ENCODE measurements around the gene DPM1. TPM values are rescaled to one million over a fixed set of nuclear protein-coding genes. Genes with fewer than 3 reads are reported as not detected.

Gene DPM1
- total RNA-seq, 2 donors from 2014 or later: 37.0 to 43.9 TPM

DNA sequence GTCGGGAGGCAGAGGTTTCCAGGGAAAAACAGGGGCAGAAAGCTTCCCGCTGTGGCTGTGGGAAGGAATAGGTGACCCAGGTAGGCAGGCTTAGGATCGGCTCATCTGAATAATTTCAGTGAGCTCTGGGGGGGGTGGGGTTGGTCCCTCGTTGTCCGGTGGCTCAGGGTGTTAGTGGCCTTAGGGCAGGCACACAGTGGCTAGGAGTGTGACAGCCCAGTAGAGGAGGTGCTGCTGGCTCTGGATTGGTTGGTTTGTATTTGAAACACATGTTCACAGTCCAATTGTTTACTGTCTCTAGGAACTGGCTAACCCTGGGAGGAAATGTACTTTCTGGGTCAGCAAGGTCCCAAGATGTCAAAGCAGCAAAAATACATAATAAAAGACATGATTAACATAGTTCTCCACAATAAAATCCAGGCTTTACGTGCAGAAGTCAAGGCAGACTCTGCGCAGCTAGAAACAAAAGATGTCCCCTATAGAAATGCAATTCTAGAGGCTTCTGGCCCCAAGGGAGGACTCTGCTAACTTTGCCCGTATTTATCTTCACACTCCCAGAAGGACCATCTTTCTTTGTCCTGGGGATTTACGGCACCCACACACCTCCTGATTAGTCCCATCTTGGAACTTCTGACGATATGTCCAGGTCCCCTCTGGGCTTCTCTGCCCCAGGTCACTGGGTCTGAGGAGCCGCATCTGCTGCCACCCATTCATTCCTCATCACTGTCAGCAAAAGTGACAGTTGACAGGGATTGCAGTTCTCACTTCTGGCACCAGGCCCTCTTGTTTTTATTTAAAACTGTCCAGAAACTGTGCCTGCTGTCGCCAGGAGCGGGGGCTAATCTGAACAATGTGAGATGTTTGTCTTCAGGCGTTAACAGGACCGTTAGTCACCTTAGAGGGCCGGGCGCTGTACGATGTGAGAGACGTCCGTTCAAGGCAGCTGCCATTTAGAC, 19.0 kb upstream of the DPM1 start:
- H3K9me3 ChIP-seq: no peaks in the 10 kb centered on the region
- H3K36me3 ChIP-seq: no peaks in the 10 kb centered on the region
- no peak overlapping the region for H3K27ac ChIP-seq
- H3K4me3 ChIP-seq: no peak overlapping the region
- TF ChIP-seq, protein P1, sequence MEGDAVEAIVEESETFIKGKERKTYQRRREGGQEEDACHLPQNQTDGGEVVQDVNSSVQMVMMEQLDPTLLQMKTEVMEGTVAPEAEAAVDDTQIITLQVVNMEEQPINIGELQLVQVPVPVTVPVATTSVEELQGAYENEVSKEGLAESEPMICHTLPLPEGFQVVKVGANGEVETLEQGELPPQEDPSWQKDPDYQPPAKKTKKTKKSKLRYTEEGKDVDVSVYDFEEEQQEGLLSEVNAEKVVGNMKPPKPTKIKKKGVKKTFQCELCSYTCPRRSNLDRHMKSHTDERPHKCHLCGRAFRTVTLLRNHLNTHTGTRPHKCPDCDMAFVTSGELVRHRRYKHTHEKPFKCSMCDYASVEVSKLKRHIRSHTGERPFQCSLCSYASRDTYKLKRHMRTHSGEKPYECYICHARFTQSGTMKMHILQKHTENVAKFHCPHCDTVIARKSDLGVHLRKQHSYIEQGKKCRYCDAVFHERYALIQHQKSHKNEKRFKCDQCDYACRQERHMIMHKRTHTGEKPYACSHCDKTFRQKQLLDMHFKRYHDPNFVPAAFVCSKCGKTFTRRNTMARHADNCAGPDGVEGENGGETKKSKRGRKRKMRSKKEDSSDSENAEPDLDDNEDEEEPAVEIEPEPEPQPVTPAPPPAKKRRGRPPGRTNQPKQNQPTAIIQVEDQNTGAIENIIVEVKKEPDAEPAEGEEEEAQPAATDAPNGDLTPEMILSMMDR (IDR thresholded peaks at IDR 0.05): no peak
- H3K9ac ChIP-seq (ENCODE audit: low read depth in 2 of 2, low read length in 2 of 2): no peak overlapping the region
- no peaks in the 10 kb centered on the region for H3K27me3 ChIP-seq
- no peak for DNase-seq
- intact Hi-C loops (cut with DNase I): no loop called here
- H3K4me1 ChIP-seq: no peaks in the 10 kb centered on the region

- Histone ChIP-seq H3K4me1 (no peaks in the 10 kb centered on the region), H3K9me3 (no peaks in the 10 kb centered on the region), H3K27ac (no peak overlapping the region), H3K27me3 (no peaks in the 10 kb centered on the region), H3K9ac (ENCODE audit: low read depth in 2 of 2, low read length in 2 of 2) (no peak overlapping the region), H3K36me3 (no peaks in the 10 kb centered on the region), H3K4me3 (no peak overlapping the region)
- no peak for DNase-seq
- TF ChIP-seq, protein P1 (IDR thresholded peaks at IDR 0.05): no peak
- intact Hi-C loops (cut with DNase I): no loop called here
Observed at GRCh38 chr20:50975701-50976330, 17.5 kb upstream of the DPM1 start.

GRCh38 chr20:50969912-50970311, 11.6 kb upstream of the DPM1 start:
- intact Hi-C loops (cut with DNase I): no loop called here
- no peak for DNase-seq
- Histone ChIP-seq H3K9me3 (no peaks in the 10 kb centered on the region), H3K4me1 (no peaks in the 10 kb centered on the region), H3K9ac (ENCODE audit: low read depth in 2 of 2, low read length in 2 of 2) (no peak overlapping the region), H3K27ac (no peak overlapping the region), H3K27me3 (no peaks in the 10 kb centered on the region), H3K36me3 (no peaks in the 10 kb centered on the region), H3K4me3 (no peak overlapping the region)
- TF ChIP-seq, protein P1 (IDR thresholded peaks at IDR 0.05): no peak

- intact Hi-C loops (cut with DNase I): no loop called here
- H3K4me3 ChIP-seq: no peak overlapping the region
Observed at GRCh38 chr20:50969435-50969834, 11.1 kb upstream of the DPM1 start.

GRCh38 chr20:50968289-50968688, 10.0 kb upstream of the DPM1 start:
- Histone ChIP-seq H3K36me3 (no peaks in the 10 kb centered on the region), H3K4me1 (no peaks in the 10 kb centered on the region), H3K27me3 (no peaks in the 10 kb centered on the region), H3K4me3 (no peak overlapping the region), H3K9me3 (no peaks in the 10 kb centered on the region), H3K9ac (ENCODE audit: low read depth in 2 of 2, low read length in 2 of 2) (no peak overlapping the region), H3K27ac (no peak overlapping the region)
- no peak for DNase-seq
- TF ChIP-seq, protein P1 (IDR thresholded peaks at IDR 0.05): no peak
- intact Hi-C loops (cut with DNase I): no loop called here

More at GRCh38 chr20:50969435-50969834, 11.1 kb upstream of the DPM1 start:
- no peaks in the 10 kb centered on the region for H3K36me3 ChIP-seq
- no peak overlapping the region for H3K9ac ChIP-seq (ENCODE audit: low read depth in 2 of 2, low read length in 2 of 2)
- DNase-seq: no peak
- no peaks in the 10 kb centered on the region for H3K9me3 ChIP-seq
- H3K27ac ChIP-seq: no peak overlapping the region
- no peaks in the 10 kb centered on the region for H3K4me1 ChIP-seq
- no peaks in the 10 kb centered on the region for H3K27me3 ChIP-seq
- TF ChIP-seq, protein P1 (IDR thresholded peaks at IDR 0.05): no peak

All from colonic mucosa (tissue), 4 donors.